RWPE2 (cell line): ENCODE results near the gene IL4I1.
"Not testable (repeated sequence)": the region's sequence is repeated elsewhere in the genome, so short reads cannot be mapped to it uniquely, and the experiment has no call there.

Source experiments
- ATAC-seq: fragments of 200-7000 bp; cut with Tn5 transposase; 3 replicates; pipeline ENCODE4 v1.9.1; 2021; ENCODE audit warnings: low read depth
- DNase-seq: peaks from one replicate; pipeline ENCODE4 v3.0.0-alpha.2; 2020; ENCODE audit warnings: low spot score
- H3K27ac ChIP-seq: fragments of 450-650 bp; 2 replicates; pipeline ENCODE4 v1.5.1; 2017; ENCODE audit warnings: mild to moderate bottlenecking; ENCODE audit not compliant: poor library complexity, severe bottlenecking
- H3K27me3 ChIP-seq: fragments of 250-450 bp; sonication (Bioruptor Pico); 2 replicates; pipeline ENCODE4 v1.5.1; 2021; ENCODE audit warnings: mild to moderate bottlenecking, moderate library complexity; ENCODE audit not compliant: insufficient read depth, poor library complexity, severe bottlenecking
- H3K36me3 ChIP-seq: fragments of 250-450 bp; sonication (Bioruptor Pico); 2 replicates; pipeline ENCODE4 v1.5.1; 2020; ENCODE audit warnings: low read depth, mild to moderate bottlenecking, moderate library complexity
- H3K4me1 ChIP-seq: fragments of 250-450 bp; sonication (Bioruptor Pico); 2 replicates; pipeline ENCODE4 v1.5.1; 2021; ENCODE audit warnings: mild to moderate bottlenecking, moderate library complexity; ENCODE audit not compliant: insufficient read depth, poor library complexity, severe bottlenecking
- H3K4me3 ChIP-seq: fragments of 250-450 bp; sonication (Bioruptor Pico); 2 replicates; pipeline ENCODE4 v1.5.1; 2021; ENCODE audit warnings: mild to moderate bottlenecking, moderate library complexity; ENCODE audit not compliant: severe bottlenecking
- H3K9me3 ChIP-seq: fragments of 250-450 bp; sonication (Bioruptor Pico); 2 replicates; pipeline ENCODE4 v1.5.1; 2021; ENCODE audit warnings: mild to moderate bottlenecking, moderate library complexity; ENCODE audit not compliant: severe bottlenecking
- TF ChIP-seq, protein P1 (sequence below): fragments of 450-650 bp; IDR thresholded peaks from one replicate; pipeline ENCODE4 v1.5.1; 2017; ENCODE audit warnings: mild to moderate bottlenecking, moderate library complexity; ENCODE audit not compliant: poor library complexity, severe bottlenecking

Gene IL4I1

DNA sequence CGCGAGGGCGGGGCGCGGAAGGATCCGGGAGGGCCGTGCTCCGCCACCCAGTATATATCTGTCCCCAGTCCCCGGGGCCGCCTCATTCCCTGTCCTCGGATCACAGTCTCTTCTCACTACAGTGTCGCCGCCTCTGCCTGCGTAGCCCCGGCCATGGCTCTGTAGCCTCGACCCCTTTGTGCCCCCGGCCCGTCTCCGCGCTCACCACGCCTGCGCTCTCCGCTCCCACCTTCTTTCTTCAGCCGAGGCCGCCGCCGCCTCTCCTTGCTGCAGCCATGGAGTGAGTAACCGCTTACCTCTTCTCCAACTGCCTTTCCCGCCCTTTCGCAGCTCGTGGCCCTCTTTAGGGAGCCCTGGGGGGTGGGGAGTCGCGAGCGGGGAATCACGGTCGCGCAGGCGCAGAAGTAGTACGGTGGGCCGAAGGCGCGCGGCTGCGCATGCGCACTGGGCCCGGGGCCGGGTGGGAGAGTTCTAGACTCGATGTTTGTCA, 32.5 kb upstream of the IL4I1 start, which contains the start of the genes ATF5 and NUP62:
Gene ATF5, plus strand, starts transcription at position 85 of the 490 bp plus-strand sequence. CDS start 1,646 bp downstream, outside the sequence.
Gene NUP62, minus strand, starts transcription at position 384 of the 490 bp plus-strand sequence. CDS start 19,697 bp downstream, outside the sequence.
- Histone ChIP-seq H3K27ac (peak within 1 kb of the TSS; percentile 78), H3K27me3 (no peaks in the 10 kb centered on the region), H3K9me3 (no peaks in the 10 kb centered on the region), H3K36me3 (peaks cover 48% of the 10 kb centered on the region), H3K4me3 (peak within 1 kb of the TSS; percentile 70), H3K4me1 (peaks cover 11% of the 10 kb centered on the region)
- DNase-seq = peak; percentile 87
- ATAC-seq = peak; percentile 52
- TF ChIP-seq, protein P1, sequence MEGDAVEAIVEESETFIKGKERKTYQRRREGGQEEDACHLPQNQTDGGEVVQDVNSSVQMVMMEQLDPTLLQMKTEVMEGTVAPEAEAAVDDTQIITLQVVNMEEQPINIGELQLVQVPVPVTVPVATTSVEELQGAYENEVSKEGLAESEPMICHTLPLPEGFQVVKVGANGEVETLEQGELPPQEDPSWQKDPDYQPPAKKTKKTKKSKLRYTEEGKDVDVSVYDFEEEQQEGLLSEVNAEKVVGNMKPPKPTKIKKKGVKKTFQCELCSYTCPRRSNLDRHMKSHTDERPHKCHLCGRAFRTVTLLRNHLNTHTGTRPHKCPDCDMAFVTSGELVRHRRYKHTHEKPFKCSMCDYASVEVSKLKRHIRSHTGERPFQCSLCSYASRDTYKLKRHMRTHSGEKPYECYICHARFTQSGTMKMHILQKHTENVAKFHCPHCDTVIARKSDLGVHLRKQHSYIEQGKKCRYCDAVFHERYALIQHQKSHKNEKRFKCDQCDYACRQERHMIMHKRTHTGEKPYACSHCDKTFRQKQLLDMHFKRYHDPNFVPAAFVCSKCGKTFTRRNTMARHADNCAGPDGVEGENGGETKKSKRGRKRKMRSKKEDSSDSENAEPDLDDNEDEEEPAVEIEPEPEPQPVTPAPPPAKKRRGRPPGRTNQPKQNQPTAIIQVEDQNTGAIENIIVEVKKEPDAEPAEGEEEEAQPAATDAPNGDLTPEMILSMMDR = no peak

DNA sequence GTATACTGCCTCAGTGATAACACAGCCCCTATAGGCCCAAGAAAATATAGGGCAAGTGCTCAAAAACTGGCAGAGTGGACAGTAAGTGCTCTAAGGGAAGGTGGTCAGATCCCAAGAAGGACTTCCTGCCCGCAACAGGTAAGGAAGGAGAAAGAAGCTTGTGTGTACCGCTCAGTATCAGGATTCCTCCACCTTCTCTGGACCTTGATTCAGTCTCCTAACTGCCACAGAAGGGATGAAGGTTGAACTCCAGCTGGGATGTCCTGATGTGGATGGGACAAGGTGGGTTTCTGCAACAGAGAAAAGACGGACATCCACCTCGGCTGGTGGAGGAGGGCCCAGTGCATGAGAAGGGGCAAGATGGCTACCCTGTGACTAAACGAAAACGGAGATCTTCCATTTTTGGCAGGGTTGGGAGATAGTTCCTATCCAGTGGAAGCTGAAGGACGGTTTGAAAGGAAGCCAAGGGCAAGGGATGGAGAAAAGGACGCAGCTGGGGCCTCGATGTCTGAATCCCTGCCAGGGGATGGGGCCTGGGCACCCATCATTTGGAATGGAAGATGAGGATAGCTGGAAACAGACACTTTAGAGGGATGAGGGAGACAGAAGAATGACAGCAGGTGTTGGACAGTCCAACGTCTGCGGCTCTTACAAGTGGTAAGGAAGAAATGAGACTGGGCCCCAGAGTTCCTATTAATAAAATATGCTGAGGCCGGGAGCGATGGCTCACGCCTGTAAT, 31.0 kb upstream of the IL4I1 start:
- H3K9me3 ChIP-seq = no peaks in the 10 kb centered on the region
- H3K36me3 ChIP-seq = peaks cover 62% of the 10 kb centered on the region
- no peak for DNase-seq
- H3K4me3 ChIP-seq = peak overlapping the region; percentile 70
- no peak for ATAC-seq
- H3K4me1 ChIP-seq = peaks cover 11% of the 10 kb centered on the region
- no peaks in the 10 kb centered on the region for H3K27me3 ChIP-seq
- peak overlapping the region; percentile 78 for H3K27ac ChIP-seq
- TF ChIP-seq, protein P1 = no peak

DNA sequence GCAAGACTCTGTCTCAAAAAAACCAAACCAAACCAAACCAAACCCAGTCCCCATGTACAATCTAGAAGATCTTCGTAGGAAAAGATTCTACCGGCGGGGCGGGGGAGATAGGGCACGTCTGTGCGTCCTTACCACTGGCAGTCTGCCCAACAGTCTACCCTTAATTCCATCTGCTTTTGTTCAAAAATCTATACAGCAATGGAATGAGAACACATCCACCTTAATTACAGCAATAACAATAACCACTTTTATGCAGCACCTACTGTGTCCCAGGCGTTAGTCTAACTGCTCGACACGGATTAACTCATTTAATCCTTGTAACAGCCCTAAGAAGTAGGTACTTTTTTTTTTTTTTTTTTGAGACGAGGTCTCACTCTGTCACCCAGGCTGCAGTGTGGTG, 29.8 kb upstream of the IL4I1 start:
- no peak overlapping the region for H3K27ac ChIP-seq
- H3K9me3 ChIP-seq = no peaks in the 10 kb centered on the region
- no peaks in the 10 kb centered on the region for H3K27me3 ChIP-seq
- H3K4me1 ChIP-seq = peaks cover 6% of the 10 kb centered on the region
- H3K36me3 ChIP-seq = peaks cover 71% of the 10 kb centered on the region
- TF ChIP-seq, protein P1 = no peak
- H3K4me3 ChIP-seq = no peak overlapping the region
- no peak for DNase-seq
- no peak for ATAC-seq

DNA sequence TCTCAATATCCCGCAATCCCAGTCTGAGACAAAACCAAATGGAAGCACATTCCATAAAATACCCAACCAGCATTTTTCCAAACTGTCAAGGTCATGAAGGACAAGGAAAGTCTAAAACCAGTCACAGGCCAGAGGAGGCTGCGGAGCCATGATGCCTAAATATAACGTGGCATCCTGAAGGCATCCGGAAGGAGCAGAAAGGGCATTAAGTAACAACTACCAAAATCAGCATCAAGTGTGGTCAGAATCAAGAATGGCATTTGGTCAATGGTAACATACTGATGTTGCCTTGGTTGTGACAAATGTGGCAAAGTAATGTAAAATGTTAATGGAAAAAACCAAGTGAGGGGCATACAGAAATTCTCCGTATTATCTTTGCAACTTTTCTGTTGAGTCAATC, 28.8 kb upstream of the IL4I1 start:
- peaks cover 6% of the 10 kb centered on the region for H3K4me1 ChIP-seq
- H3K4me3 ChIP-seq = no peak overlapping the region
- H3K27ac ChIP-seq = no peak overlapping the region
- H3K9me3 ChIP-seq = no peaks in the 10 kb centered on the region
- no peak for ATAC-seq
- peaks cover 63% of the 10 kb centered on the region for H3K36me3 ChIP-seq
- no peaks in the 10 kb centered on the region for H3K27me3 ChIP-seq
- DNase-seq = no peak
- TF ChIP-seq, protein P1 = no peak

DNA sequence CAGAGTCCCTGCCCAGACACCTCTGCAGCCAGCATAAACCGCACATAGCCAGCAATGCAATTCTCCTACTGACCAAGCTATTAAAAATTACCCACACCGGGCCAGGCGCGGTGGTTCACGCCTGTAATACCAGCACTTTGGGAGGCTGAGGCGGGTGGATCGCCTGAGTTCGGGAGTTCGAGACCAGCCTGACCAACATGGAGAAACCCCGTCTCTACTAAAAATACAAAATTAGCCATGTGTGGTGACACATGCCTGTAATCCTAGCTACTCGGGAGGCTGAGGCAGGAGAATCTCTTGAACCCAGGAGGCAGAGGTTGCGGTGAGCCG, 28.2 kb upstream of the IL4I1 start:
- H3K4me3 ChIP-seq, H3K27ac ChIP-seq, H3K27me3 ChIP-seq, DNase-seq, H3K9me3 ChIP-seq, H3K4me1 ChIP-seq, ATAC-seq: not testable (repeated sequence)
- H3K36me3 ChIP-seq = peaks cover 66% of the 10 kb centered on the region
